Adrenal gland (tissue), 5 donors: ENCODE results near the gene FCHSD1.
A peak's percentile ranks its signal among the peaks of the same experiment; 100 is the strongest.

Experiments used
- POLR2A ChIP-seq, 2 donors: fragments of 450-650 bp; IDR thresholded peaks; one replicate each; pipeline ENCODE4 v1.6.1; 2017; ENCODE audit warnings: antibody characterized with exemption in 2 of 2, mild to moderate bottlenecking in 2 of 2, moderate library complexity in 1 of 2
- TF ChIP-seq, protein P1 (sequence below), 6 experiments: fragments of 450-650 bp in 4 of 6; fragments of 200-600 bp in 2 of 6; sonication (generic) in 1 of 6; IDR thresholded peaks; 1 replicate in 5 of 6; 2 replicates in 1 of 6; pipeline versions ENCODE4 v1.5.1 to v1.8.0; 2016 to 2021; ENCODE audit warnings: antibody characterized with exemption in 6 of 6, mild to moderate bottlenecking in 2 of 6, moderate library complexity in 1 of 6
- donor health status: DM: no; HTN: no; CAD: no.

DNA sequence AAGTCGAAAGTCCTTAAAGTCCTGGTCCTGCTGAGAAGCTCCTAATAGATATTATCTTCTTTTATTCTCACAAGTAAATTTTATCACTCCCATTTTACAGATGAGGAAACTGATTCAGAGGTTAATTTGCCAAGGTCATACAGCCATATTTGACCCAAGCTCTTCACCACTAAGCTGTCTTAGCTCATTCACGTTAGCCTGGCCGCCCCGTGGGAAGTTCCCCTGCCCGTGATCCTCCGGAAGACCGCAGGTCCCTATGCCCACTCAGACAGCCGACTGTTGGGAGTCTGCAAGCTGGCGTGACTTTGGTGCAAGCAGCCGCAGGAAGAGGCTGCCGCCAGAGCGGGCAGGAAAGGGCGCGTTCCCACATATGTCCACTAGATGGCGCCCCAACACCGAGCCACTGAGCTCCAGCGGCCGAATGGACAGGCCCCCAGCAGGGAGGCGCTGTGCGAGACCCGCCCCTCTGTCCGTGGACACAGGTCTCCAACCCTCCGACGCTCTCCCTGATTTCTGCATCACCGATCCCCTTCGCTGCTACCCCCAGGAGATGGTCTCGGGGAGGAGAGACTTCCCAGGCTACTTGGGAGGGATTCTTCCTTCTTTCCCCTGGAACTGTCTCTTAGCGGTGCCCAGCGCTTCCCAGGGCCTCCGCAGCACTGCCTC, 40.8 kb upstream of the FCHSD1 start:
- TF ChIP-seq, protein P1, sequence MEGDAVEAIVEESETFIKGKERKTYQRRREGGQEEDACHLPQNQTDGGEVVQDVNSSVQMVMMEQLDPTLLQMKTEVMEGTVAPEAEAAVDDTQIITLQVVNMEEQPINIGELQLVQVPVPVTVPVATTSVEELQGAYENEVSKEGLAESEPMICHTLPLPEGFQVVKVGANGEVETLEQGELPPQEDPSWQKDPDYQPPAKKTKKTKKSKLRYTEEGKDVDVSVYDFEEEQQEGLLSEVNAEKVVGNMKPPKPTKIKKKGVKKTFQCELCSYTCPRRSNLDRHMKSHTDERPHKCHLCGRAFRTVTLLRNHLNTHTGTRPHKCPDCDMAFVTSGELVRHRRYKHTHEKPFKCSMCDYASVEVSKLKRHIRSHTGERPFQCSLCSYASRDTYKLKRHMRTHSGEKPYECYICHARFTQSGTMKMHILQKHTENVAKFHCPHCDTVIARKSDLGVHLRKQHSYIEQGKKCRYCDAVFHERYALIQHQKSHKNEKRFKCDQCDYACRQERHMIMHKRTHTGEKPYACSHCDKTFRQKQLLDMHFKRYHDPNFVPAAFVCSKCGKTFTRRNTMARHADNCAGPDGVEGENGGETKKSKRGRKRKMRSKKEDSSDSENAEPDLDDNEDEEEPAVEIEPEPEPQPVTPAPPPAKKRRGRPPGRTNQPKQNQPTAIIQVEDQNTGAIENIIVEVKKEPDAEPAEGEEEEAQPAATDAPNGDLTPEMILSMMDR (IDR thresholded peaks at IDR 0.05), result peak; percentile 95 to 99 (median 98)
- TF ChIP-seq POLR2A (IDR thresholded peaks at IDR 0.05), result no peak
